MCF 10A (cell line): ENCODE data around the gene REX1BD. TPM values are rescaled to one million over a fixed set of nuclear protein-coding genes. Genes with fewer than 3 reads are reported as not detected.

ENCODE experiments used
- BruUV-seq: library from RNA; stranded (reverse); fragments of 400-500 nt; replicated peaks from 2 replicates; lab custom pipeline; 2021; lab: Mats Ljungman, UMichigan
- CTCF ChIA-PET: fragments of 300-600 bp; sonication (Branson Sonifier 250); formaldehyde crosslinking; extraction: SDS; loops from one replicate; lab custom pipeline; 2021; ENCODE audit warnings: antibody characterized with exemption, inconsistent platforms; lab: Yijun Ruan, JAX
- POLR2A ChIA-PET: fragments of 300-600, 350-650 bp; sonication (Branson Sonifier 250); formaldehyde crosslinking; extraction: SDS; loops from one replicate; lab custom pipeline; 2020; ENCODE audit warnings: antibody characterized with exemption, inconsistent platforms; lab: Yijun Ruan, JAX
- DNase-seq: peaks from one replicate; pipeline ENCODE4 v3.0.0-alpha.2; 2018; ENCODE audit not compliant: unreplicated experiment
- H3K27ac Mint-ChIP-seq: one replicate; pipeline ENCODE4 v1.8.0; 2022; ENCODE audit warnings: mild to moderate bottlenecking, low read depth, mixed read lengths; ENCODE audit not compliant: unreplicated experiment
- H3K27me3 Mint-ChIP-seq: one replicate; pipeline ENCODE4 v1.8.0; 2022; ENCODE audit warnings: mixed read lengths; ENCODE audit not compliant: insufficient read depth, unreplicated experiment
- H3K36me3 Mint-ChIP-seq: one replicate; pipeline ENCODE4 v1.8.0; 2022; ENCODE audit warnings: mild to moderate bottlenecking, moderate library complexity, mixed read lengths; ENCODE audit not compliant: insufficient read depth, unreplicated experiment
- H3K4me1 Mint-ChIP-seq: one replicate; pipeline ENCODE4 v1.8.0; 2022; ENCODE audit warnings: mixed read lengths; ENCODE audit not compliant: insufficient read depth, unreplicated experiment
- H3K4me3 Mint-ChIP-seq: one replicate; pipeline ENCODE4 v1.8.0; 2022; ENCODE audit warnings: mild to moderate bottlenecking, moderate library complexity, mixed read lengths; ENCODE audit not compliant: unreplicated experiment
- H3K9me3 Mint-ChIP-seq: one replicate; pipeline ENCODE4 v1.8.0; 2022; ENCODE audit warnings: mixed read lengths; ENCODE audit not compliant: unreplicated experiment
- CTCF ChIP-seq: fragments of 200-600 bp; IDR thresholded peaks from one replicate; pipeline ENCODE4 v1.8.0; 2022; ENCODE audit warnings: antibody characterized with exemption, mild to moderate bottlenecking; ENCODE audit not compliant: unreplicated experiment
- intact Hi-C: fragments of 100-400 bp; cut with micrococcal nuclease; formaldehyde crosslinking; loops from 2 replicates; pipeline ENCODE4 v1.14.1; 2022
- total RNA-seq: library from RNA; stranded (reverse); gene quantifications from 2 replicates; pipeline ENCODE4 v1.2.3, GENCODE V29; 2022

Gene REX1BD
- total RNA-seq, 1 experiment from 2014 or later = 49.3 TPM

- TF ChIP-seq CTCF = no peak
- POLR2A ChIA-PET = no interaction called here
- H3K27ac Mint-ChIP-seq = no peak overlapping the region
- peaks cover 6% of the 10 kb centered on the region for H3K4me1 Mint-ChIP-seq
- H3K36me3 Mint-ChIP-seq = no peaks in the 10 kb centered on the region
- intact Hi-C loops = no loop called here
- no peak overlapping the region for H3K4me3 Mint-ChIP-seq
- no TSS peak for BruUV-seq
- H3K27me3 Mint-ChIP-seq = peaks cover 71% of the 10 kb centered on the region
- DNase-seq = no peak
- CTCF ChIA-PET = interaction anchor here (0.6 kb wide), 1 partner anchor 147 kb away, joined by 3 read pairs; no protein-coding TSS in a partner anchor
- H3K9me3 Mint-ChIP-seq = no peaks in the 10 kb centered on the region
These were observed 22.9 kb downstream of the REX1BD start for GRCh38 chr19:18611327-18612050.

- Mint-ChIP-seq H3K4me3 (no peak overlapping the region), H3K9me3 (no peaks in the 10 kb centered on the region), H3K4me1 (peaks cover 6% of the 10 kb centered on the region), H3K27me3 (peaks cover 71% of the 10 kb centered on the region), H3K36me3 (no peaks in the 10 kb centered on the region), H3K27ac (no peak overlapping the region)
- CTCF ChIA-PET = interaction anchor here (0.6 kb wide), 1 partner anchor 148 kb away, joined by 3 read pairs; no protein-coding TSS in a partner anchor
- BruUV-seq = no TSS peak
- no peak for DNase-seq
- POLR2A ChIA-PET = no interaction called here
- TF ChIP-seq CTCF = no peak
- intact Hi-C loops = no loop called here
These were observed 23.6 kb downstream of the REX1BD start for GRCh38 chr19:18612051-18612771.

- H3K4me1 Mint-ChIP-seq = peaks cover 6% of the 10 kb centered on the region
- no peak within 1 kb of the TSS for H3K27ac Mint-ChIP-seq
- no peak for TF ChIP-seq CTCF
- DNase-seq = no peak
- CTCF ChIA-PET = no interaction called here
- POLR2A ChIA-PET = no interaction called here
- intact Hi-C loops = no loop called here
- peak within 1 kb of the TSS; percentile 33 for H3K4me3 Mint-ChIP-seq
- peaks cover 71% of the 10 kb centered on the region for H3K27me3 Mint-ChIP-seq
- BruUV-seq = no TSS peak
- no peaks in the 10 kb centered on the region for H3K36me3 Mint-ChIP-seq
- no peaks in the 10 kb centered on the region for H3K9me3 Mint-ChIP-seq
These were observed 24.4 kb downstream of the REX1BD start, which contains the start of gene TMEM59L for GRCh38 chr19:18612772-18613588. TSS of gene TMEM59L (plus strand) at chr19:18612870. CDS start at chr19:18612959, 89 bp downstream.
